B cell (primary cell): ENCODE measurements around the gene PAX3. TPM values are rescaled to one million over a fixed set of nuclear protein-coding genes. Genes with fewer than 3 reads are reported as not detected.

Source experiments
- ATAC-seq: fragments of 200-7000 bp; cut with Tn5 transposase; one replicate; pipeline ENCODE4 v1.10.0; 2021; ENCODE audit warnings: low read depth, mild to moderate bottlenecking, moderate number of reproducible peaks, moderate library complexity
- CTCF ChIA-PET: fragments of 350-600 bp; sonication (Branson Sonifier 250); formaldehyde crosslinking; loops from one replicate; lab custom pipeline; 2021; ENCODE audit warnings: antibody characterized with exemption, inconsistent platforms; lab: Charles Lee
- POLR2A ChIA-PET: fragments of 350-600 bp; sonication (Branson Sonifier 250); formaldehyde crosslinking; loops from one replicate; lab custom pipeline; 2021; ENCODE audit warnings: antibody characterized with exemption; lab: Charles Lee
- DNase-seq: peaks from one replicate; pipeline ENCODE4 v3.0.0; 2013
- H2AFZ ChIP-seq: 2 replicates; pipeline ENCODE4 v1.6.1; 2012; ENCODE audit warnings: mild to moderate bottlenecking, low read depth, low read length; ENCODE audit not compliant: insufficient read depth, poor library complexity, severe bottlenecking
- H3K27ac ChIP-seq, 2 donors: 1 replicate in 1 of 2; 2 replicates in 1 of 2; pipeline ENCODE4 v1.5.1; 2012 to 2013; ENCODE audit warnings: low read length in 2 of 2, mild to moderate bottlenecking in 2 of 2, moderate library complexity in 1 of 2
- H3K27me3 ChIP-seq, 4 experiments: fragments of 200-600 bp in 1 of 4; sonication (generic) in 1 of 4; replicated peaks in 1 of 4; 1 replicate in 2 of 4; 2 replicates in 2 of 4; pipeline versions ENCODE4 v1.6.1 to v1.7.0; 2013 to 2016; ENCODE audit warnings: low read length in 3 of 4, mild to moderate bottlenecking in 2 of 4, mixed read lengths in 1 of 4, moderate library complexity in 1 of 4; ENCODE audit not compliant: insufficient read depth in 4 of 4, control insufficient read depth in 3 of 4; ENCODE audit errors: control extremely low read depth in 1 of 4
- H3K36me3 ChIP-seq, 2 experiments: replicated peaks in 1 of 2; 1 replicate in 1 of 2; 2 replicates in 1 of 2; pipeline versions ENCODE4 v1.6.1 to v1.7.1; 2013; ENCODE audit warnings: low read length in 1 of 2; ENCODE audit not compliant: insufficient read depth in 2 of 2, control insufficient read depth in 1 of 2; ENCODE audit errors: control extremely low read depth in 1 of 2, extremely low read depth in 1 of 2
- H3K4me1 ChIP-seq, 2 donors: fragments of 200-600 bp in 1 of 2; sonication (generic) in 1 of 2; 1 replicate in 1 of 2; 2 replicates in 1 of 2; pipeline versions ENCODE4 v1.5.1 to v1.6.1; 2013 to 2017; ENCODE audit warnings: low read length in 2 of 2; ENCODE audit not compliant: control insufficient read depth in 2 of 2, insufficient read depth in 2 of 2
- H3K4me2 ChIP-seq: replicated peaks from 2 replicates; pipeline ENCODE3; 2012; ENCODE audit warnings: mild to moderate bottlenecking, low read depth, low read length; ENCODE audit not compliant: poor library complexity, severe bottlenecking
- H3K4me3 ChIP-seq, 5 experiments: fragments of 200-600 bp in 1 of 5; sonication (generic) in 1 of 5; 1 replicate in 3 of 5; 2 replicates in 2 of 5; pipeline versions ENCODE4 v1.5.1 to v1.7.0; 2011 to 2016; ENCODE audit warnings: low read length in 4 of 5, mild to moderate bottlenecking in 4 of 5, low read depth in 2 of 5, control low read depth in 1 of 5, moderate library complexity in 1 of 5; ENCODE audit not compliant: insufficient read depth in 1 of 5; ENCODE audit errors: control extremely low read depth in 1 of 5, extremely low read depth in 1 of 5
- H3K79me2 ChIP-seq: fragments of 200-600 bp; sonication (generic); one replicate; pipeline ENCODE4 v1.6.0; 2016; ENCODE audit warnings: low read length; ENCODE audit not compliant: control insufficient read depth, insufficient read depth
- H3K9ac ChIP-seq: fragments of 200-600 bp; sonication (generic); 2 replicates; pipeline ENCODE4 v1.6.1; 2017; ENCODE audit warnings: mild to moderate bottlenecking, low read length, moderate library complexity
- H3K9me3 ChIP-seq, 3 donors: one replicate each; pipeline versions ENCODE4 v1.6.1 to v1.7.1; 2013; ENCODE audit warnings: low read length in 2 of 3; ENCODE audit not compliant: control insufficient read depth in 2 of 3, insufficient read depth in 1 of 3; ENCODE audit errors: control extremely low read depth in 1 of 3
- H4K20me1 ChIP-seq: 2 replicates; pipeline ENCODE4 v1.6.0; 2012; ENCODE audit warnings: mild to moderate bottlenecking, low read length; ENCODE audit not compliant: insufficient read depth, control insufficient read depth, poor library complexity, severe bottlenecking
- H3K27ac Mint-ChIP-seq: one replicate; pipeline ENCODE4 v1.8.0; 2021; ENCODE audit warnings: mixed read lengths
- H3K27me3 Mint-ChIP-seq: one replicate; pipeline ENCODE4 v1.8.0; 2021; ENCODE audit warnings: mixed read lengths
- H3K4me1 Mint-ChIP-seq: one replicate; pipeline ENCODE4 v1.8.0; 2021; ENCODE audit warnings: mixed read lengths
- H3K4me3 Mint-ChIP-seq: one replicate; pipeline ENCODE4 v1.8.0; 2021; ENCODE audit warnings: mixed read lengths
- H3K9me3 Mint-ChIP-seq: one replicate; pipeline ENCODE4 v1.8.0; 2022; ENCODE audit warnings: mixed read lengths; ENCODE audit not compliant: insufficient read depth
- CTCF ChIP-seq: fragments of 200-600 bp; IDR thresholded peaks from one replicate; pipeline ENCODE4 v1.8.0; 2022; ENCODE audit warnings: antibody characterized with exemption, mild to moderate bottlenecking
- EZH2 ChIP-seq: IDR thresholded peaks from 2 replicates; pipeline ENCODE4 v1.6.1; 2012; ENCODE audit warnings: borderline replicate concordance, low read depth, mild to moderate bottlenecking, moderate library complexity, low read length; ENCODE audit not compliant: insufficient read depth, poor library complexity, severe bottlenecking
- WGBS: methylation state at CpG from one replicate; pipeline ENCODE4 v1.1.5; 2013; ENCODE audit warnings: missing lambda C conversion rate; ENCODE audit not compliant: insufficient coverage; 5-methylcytosine and 5-hydroxymethylcytosine counted together
- intact Hi-C: fragments of 100-400 bp; cut with micrococcal nuclease; formaldehyde crosslinking; loops from one replicate; pipeline ENCODE4 v1.10.0; 2022
- polyA plus RNA-seq: library from polyadenylated mRNA; depleted of rRNA; stranded (reverse); fragments of >200 nt; gene quantifications from 2 replicates; pipeline ENCODE4 v1.2.3, GENCODE V29; 2012
- total RNA-seq, 2 donors: library from RNA; stranded (reverse); fragments of 120-200 nt in 1 of 2; gene quantifications; 1 replicate in 1 of 2; 2 replicates in 1 of 2; pipeline versions ENCODE4 v1.2.3 to v1.2.4, GENCODE V29; 2013 to 2022

Gene PAX3
- total and polyA plus RNA-seq, 2 donors (not counting 1 experiment from before 2014, with no cell fraction given) = not detected

- no peaks in the 10 kb centered on the region for H3K9me3 ChIP-seq
- intact Hi-C loops = no loop called here
- H3K4me3 Mint-ChIP-seq = no peak overlapping the region
- peaks cover 13% of the 10 kb centered on the region for H3K27me3 Mint-ChIP-seq
- H3K4me1 Mint-ChIP-seq = no peaks in the 10 kb centered on the region
- H3K79me2 ChIP-seq = no peaks in the 10 kb centered on the region
- H3K9me3 Mint-ChIP-seq = peaks cover 3% of the 10 kb centered on the region
- ChIA-PET CTCF (no interaction called here), POLR2A (no interaction called here)
- no peak overlapping the region for H2AFZ ChIP-seq
- no peak for ATAC-seq
- peaks cover 0 to 5% (median 0%) of the 10 kb centered on the region in 4 experiments for H3K27me3 ChIP-seq
- H3K27ac Mint-ChIP-seq = no peak overlapping the region
- WGBS = 37% methylated on average over 9 of the region's 16 CpGs
- H3K4me3 ChIP-seq = no peak overlapping the region
- no peaks in the 10 kb centered on the region for H3K4me1 ChIP-seq
- no peak overlapping the region for H3K27ac ChIP-seq
- H4K20me1 ChIP-seq = no peaks in the 10 kb centered on the region
- no peak overlapping the region for H3K9ac ChIP-seq
- TF ChIP-seq EZH2 (no peak), CTCF (no peak)
- no peaks in the 10 kb centered on the region for H3K36me3 ChIP-seq
- H3K4me2 ChIP-seq = no peak overlapping the region
- DNase-seq = no peak
Measured at GRCh38 chr2:222268311-222268990, 30.3 kb downstream of the PAX3 start.

GRCh38 chr2:222264791-222265320, 33.9 kb downstream of the PAX3 start:
- no peak overlapping the region for H2AFZ ChIP-seq
- ChIA-PET CTCF (no interaction called here), POLR2A (no interaction called here)
- H3K27ac ChIP-seq = no peak overlapping the region
- ATAC-seq = no peak
- TF ChIP-seq EZH2 (no peak), CTCF (no peak)
- H3K9me3 ChIP-seq = no peaks in the 10 kb centered on the region
- H3K9me3 Mint-ChIP-seq = peaks cover 3% of the 10 kb centered on the region
- no peaks in the 10 kb centered on the region for H3K27me3 ChIP-seq
- peaks cover 12% of the 10 kb centered on the region for H3K27me3 Mint-ChIP-seq
- no peaks in the 10 kb centered on the region for H4K20me1 ChIP-seq
- no peak for DNase-seq
- H3K27ac Mint-ChIP-seq = no peak overlapping the region
- H3K36me3 ChIP-seq = no peaks in the 10 kb centered on the region
- H3K9ac ChIP-seq = no peak overlapping the region
- H3K79me2 ChIP-seq = no peaks in the 10 kb centered on the region
- H3K4me3 Mint-ChIP-seq = no peak overlapping the region
- intact Hi-C loops = no loop called here
- H3K4me1 ChIP-seq = no peaks in the 10 kb centered on the region
- no peak overlapping the region for H3K4me3 ChIP-seq
- WGBS = 61% methylated on average over 2 of the region's 4 CpGs
- H3K4me2 ChIP-seq = no peak overlapping the region
- no peaks in the 10 kb centered on the region for H3K4me1 Mint-ChIP-seq
